Measurements from ENCODE around the gene HSD11B1.
A peak's percentile ranks its signal among the peaks of the same experiment; 100 is the strongest.

The HSD11B1 gene

GRCh38 chr1:209704584-209704983 is at the start of gene HSD11B1:
Gene HSD11B1 (plus strand): TSS chr1:209704846. CDS start chr1:209704943, 97 bp downstream.
- DNase-seq: no peak

DNA sequence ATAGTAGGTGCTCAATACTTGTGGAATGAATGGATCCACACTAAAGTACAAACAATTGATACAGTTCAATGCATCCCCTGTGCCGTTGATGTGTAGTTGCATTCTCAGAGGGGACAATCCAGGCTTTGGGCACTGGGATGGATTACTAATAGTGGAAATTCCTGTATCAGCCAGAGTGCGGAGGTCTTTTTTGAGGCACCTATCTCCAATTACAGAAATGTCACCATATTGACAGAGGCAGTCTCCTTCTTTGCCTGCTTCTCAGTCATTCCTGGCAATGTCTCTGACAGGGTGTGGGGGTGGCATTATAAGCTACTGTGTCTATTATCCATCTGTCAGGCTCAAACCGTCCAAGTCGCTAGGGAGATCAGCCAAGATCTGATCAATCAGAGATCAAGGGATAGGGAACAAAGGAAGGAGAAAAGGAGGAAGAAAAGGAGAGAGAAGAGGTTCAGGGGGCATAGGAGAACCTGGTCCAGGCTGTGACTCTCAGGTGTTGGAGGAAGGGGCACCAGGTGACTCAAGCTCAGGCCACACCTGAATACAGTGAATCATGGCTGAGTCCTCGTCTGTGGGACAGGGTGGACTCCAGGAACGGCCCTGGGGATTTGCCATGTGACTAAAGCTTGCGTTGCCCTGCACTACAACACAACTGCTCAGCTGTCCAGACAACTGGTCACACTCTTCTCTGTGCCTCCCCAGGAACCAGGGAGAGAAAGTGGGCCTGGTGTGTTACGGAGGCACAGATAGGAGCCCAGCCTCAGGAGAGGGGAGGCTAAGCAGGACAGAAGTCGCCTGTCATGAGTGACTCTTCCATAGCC is 49.0 kb upstream of the HSD11B1 start:
- no peak for DNase-seq

GRCh38 chr1:209657140-209657879 is 47.3 kb upstream of the HSD11B1 start:
- no peak for DNase-seq

DNA sequence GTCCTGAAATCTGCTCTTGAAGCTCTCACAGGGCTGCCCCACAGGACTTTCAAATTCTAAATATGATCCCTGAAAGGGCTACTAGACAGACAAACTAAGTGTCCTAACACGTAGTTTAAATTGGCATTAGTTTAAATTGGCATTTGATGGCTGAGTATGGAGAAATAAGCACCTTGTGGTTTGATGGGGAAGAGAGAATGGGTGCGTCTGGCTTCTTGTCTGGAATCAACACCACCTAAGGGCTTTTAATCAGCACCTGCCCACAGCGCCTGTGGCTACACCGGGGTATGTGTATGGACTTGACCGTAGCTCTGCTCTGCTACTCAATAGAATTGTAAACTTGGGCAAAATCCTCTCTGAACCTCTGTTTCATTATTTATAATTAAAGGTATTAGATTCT is 46.7 kb upstream of the HSD11B1 start:
- DNase-seq: no peak

DNA sequence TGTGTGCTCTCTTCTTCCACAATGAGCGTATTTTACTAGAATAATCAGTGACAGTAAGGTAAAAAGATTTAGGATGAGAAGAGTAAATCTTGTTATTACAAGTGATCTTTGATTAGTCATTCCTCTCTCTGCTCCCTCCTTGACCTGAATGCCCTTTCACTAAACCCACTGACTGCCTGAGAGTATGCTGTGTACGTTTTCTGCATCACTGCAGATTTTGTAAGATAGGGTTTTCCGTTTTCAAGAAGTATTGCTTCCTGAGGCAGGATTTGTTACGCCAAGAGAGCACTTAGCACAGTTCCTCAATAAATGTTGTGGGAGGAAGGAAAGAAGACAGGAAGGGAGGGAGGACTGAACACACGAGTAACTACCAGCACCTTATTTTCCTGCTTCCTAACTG is 44.7 kb upstream of the HSD11B1 start:
- DNase-seq: no peak

- DNase-seq: no peak
Measured at GRCh38 chr1:209661071-209661470, 43.6 kb upstream of the HSD11B1 start.

DNA sequence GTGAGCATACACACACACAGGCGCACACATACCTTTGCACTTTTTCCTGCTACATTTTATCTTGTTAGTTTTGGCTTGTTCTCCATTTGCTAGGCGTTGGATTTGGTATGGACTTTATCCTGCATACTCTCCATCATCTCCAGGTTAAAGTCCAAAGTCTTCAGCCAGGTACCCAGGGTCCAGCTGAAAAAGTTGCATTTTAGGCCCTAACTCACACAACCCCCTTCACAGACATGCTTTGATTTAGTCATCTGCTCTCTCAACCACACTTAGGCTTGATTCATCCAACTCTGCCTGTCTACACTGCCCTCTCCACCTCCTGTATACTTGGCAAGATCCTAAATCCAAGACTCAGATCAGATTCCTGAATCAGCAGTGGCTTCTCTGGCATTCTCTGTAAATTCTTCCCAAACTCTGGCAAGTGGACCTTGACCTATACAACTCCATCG is 41.7 kb upstream of the HSD11B1 start:
- no peak for DNase-seq

DNA sequence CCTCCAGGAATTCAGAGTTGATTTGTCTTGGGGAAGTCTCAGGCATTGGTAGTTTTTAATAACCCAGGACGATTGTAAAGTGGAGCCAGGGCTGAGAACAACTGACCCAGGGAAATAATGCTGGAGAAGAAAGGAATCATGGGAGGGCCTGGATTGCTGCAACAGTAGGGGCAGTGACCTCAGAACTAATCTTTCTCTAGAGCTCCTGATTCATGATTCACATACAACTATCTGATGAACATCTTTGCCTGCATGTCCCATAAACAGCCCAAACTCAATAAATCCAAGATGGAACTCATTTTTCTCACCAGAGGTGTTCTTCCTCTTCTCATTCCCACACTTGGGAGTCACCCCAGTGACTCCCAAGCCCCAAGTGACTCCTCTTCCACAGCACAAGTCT is 37.5 kb upstream of the HSD11B1 start:
- no peak for DNase-seq

DNA sequence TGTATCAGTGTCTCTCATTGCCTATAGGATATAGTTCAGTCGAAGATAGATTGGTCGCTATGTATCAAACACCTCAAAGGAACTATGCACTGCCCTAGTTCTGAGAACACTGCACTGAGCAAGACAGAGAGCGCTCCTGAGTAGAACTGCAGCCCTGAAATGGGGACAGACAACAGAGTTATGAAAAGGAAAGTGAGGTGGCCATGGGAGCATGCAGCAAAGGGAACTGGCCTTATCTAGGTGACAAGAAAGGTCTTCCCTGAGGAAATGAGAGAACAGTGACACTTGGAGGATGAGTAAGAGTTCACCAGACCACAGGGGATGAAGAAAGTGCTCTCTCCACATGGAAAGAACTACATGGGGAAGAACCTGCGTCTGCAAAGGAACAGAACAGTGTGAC is 36.9 kb upstream of the HSD11B1 start:
- DNase-seq: no peak

DNA sequence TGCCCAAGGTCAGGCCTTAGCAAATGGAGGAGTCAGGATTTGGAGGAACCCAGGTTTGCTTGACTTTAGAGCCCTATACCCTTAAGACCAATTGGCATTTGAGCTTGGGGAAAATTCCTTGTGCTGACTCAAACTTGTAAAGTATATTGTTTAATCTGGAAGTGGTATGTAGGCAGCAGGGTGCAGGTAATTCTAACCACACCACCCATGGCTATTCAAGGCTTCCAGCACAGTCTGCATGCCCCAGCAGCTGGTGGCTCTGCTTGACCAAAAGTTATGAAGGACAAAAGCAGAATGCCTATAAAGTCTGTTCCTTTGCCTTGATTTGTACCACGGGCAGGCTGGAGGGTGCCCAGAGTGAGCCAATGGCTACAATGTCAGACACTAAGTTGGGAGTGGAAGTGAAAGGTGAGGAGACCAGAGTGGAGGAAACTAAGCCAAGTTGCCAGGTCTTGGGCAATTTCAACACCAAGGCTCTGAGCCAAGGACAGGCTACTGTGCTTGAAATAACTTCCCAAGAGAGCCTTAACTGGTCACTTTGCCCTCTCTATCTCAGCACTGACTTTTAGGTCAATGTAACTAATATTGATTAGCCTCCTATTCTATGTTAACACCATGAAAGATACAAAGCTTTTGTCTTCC is 34.1 kb upstream of the HSD11B1 start:
- no peak for DNase-seq

GRCh38 chr1:209672705-209673630 is 31.7 kb upstream of the HSD11B1 start:
- no peak for DNase-seq

- DNase-seq: no peak
Measured at GRCh38 chr1:209673631-209674417, 30.8 kb upstream of the HSD11B1 start.

DNA sequence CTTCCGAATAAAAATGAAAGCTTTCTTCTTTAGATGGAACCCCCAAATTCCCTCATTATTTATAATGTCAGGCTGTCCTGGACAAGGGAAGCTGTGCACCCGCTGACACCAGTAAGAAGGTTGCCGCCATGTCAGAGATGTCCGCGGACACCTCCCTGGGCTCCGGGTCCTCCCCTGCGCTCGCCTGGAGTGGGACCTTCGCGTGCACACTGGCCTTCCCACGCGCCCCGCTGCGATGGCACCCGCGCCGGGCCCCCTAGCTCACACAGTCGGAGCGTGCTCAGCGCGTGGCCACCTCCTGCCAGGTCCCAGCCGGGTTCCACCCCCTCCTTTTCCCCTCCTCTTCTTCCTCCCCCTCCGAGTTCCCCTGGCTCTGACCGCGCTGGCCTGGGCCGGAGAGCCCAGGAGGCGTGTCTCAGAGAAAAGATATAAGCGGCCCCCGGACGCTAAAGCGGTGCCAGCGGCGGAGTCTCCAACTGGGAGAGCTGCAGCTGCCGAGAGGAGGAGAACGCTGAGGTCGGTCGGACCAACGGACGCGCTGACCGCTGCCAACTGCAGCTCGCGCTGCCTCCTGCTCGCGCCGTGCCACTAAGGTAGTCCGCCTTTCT is 29.6 kb upstream of the HSD11B1 start, which contains the start of gene G0S2:
Gene G0S2, plus strand, starts transcription at position 456 of the 608 bp plus-strand sequence. CDS start 273 bp downstream, outside the sequence.
- peak in 1 of 2 experiments; percentile 25 for DNase-seq

DNA sequence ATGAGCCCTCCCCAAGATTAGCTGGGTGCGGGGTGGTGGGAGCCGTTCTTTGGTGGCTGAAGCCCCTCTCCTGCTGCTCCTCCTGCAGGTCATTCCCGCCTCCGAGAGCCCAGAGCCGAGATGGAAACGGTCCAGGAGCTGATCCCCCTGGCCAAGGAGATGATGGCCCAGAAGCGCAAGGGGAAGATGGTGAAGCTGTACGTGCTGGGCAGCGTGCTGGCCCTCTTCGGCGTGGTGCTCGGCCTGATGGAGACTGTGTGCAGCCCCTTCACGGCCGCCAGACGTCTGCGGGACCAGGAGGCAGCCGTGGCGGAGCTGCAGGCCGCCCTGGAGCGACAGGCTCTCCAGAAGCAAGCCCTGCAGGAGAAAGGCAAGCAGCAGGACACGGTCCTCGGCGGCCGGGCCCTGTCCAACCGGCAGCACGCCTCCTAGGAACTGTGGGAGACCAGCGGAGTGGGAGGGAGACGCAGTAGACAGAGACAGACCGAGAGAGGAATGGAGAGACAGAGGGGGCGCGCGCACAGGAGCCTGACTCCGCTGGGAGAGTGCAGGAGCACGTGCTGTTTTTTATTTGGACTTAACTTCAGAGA is 29.0 kb upstream of the HSD11B1 start:
- DNase-seq: no peak

GRCh38 chr1:209678981-209679539 is 25.6 kb upstream of the HSD11B1 start:
- no peak for DNase-seq

- DNase-seq: no peak
Measured at GRCh38 chr1:209685821-209686220, 18.8 kb upstream of the HSD11B1 start.

- DNase-seq: no peak
Measured at GRCh38 chr1:209686322-209686721, 18.3 kb upstream of the HSD11B1 start.

DNA sequence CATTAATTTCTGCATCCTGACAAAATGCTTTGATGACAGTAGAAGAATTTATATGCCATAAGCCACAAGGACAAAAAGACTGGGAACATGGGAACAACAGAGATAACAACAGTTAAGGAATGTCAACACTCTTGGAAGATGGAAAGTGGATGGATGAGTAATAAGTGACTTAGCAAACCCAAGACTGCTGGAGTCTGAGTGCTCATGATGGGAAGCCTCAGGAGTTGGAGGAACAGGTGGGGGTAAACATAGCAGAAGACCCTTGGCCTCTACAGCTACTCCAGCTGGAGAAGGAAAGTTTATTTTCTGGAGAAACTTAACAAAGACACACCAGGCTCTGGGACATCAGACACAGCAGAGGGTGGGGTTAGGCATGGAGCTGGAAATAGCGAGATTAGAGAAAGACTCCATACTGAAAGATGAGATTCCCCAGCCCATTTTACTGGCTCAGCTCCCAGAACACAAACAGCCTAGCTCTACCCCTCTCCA is 15.9 kb upstream of the HSD11B1 start:
- no peak for DNase-seq

- DNase-seq: no peak
Measured at GRCh38 chr1:209689477-209689876, 15.2 kb upstream of the HSD11B1 start.

GRCh38 chr1:209691237-209691636 is 13.4 kb upstream of the HSD11B1 start:
- DNase-seq: no peak

Data from activated CD4-positive, alpha-beta T cell treated with anti-CD3 and anti-CD28 coated beads, Interleukin-2, amount 50 U/mL, for 4 hours (primary cell).